Neuronal stem cell (in vitro differentiated cells): ENCODE measurements around the gene CCDC183.
"Not testable (repeated sequence)": the region's sequence is repeated elsewhere in the genome, so short reads cannot be mapped to it uniquely, and the experiment has no call there.

Experiments used
- DNase-seq: peaks from one replicate; pipeline ENCODE4 v3.0.0-alpha.2; 2013; ENCODE audit warnings: low spot score
- H2AFZ ChIP-seq: one replicate; pipeline ENCODE4 v1.6.1; 2013; ENCODE audit warnings: mild to moderate bottlenecking, low read length, inconsistent platforms
- H2AK5ac ChIP-seq: 2 replicates; pipeline ENCODE4 v1.6.1; 2013; ENCODE audit warnings: low read depth, mild to moderate bottlenecking, inconsistent platforms, low read length, moderate library complexity, mixed read lengths
- H2BK120ac ChIP-seq: 2 replicates; pipeline ENCODE4 v1.6.1; 2013; ENCODE audit warnings: low read depth, mild to moderate bottlenecking, inconsistent platforms, low read length, moderate library complexity, mixed read lengths
- H2BK12ac ChIP-seq: one replicate; pipeline ENCODE4 v1.6.1; 2013; ENCODE audit warnings: low read length, inconsistent platforms
- H2BK15ac ChIP-seq: 2 replicates; pipeline ENCODE4 v1.6.1; 2013; ENCODE audit warnings: mild to moderate bottlenecking, low read length, inconsistent platforms, mixed read lengths
- H2BK5ac ChIP-seq: one replicate; pipeline ENCODE4 v1.6.1; 2013; ENCODE audit warnings: inconsistent platforms, mild to moderate bottlenecking, low read length, moderate library complexity
- H3K14ac ChIP-seq: one replicate; pipeline ENCODE4 v1.6.1; 2013; ENCODE audit warnings: low read length, inconsistent platforms
- H3K18ac ChIP-seq: 2 replicates; pipeline ENCODE4 v1.6.1; 2013; ENCODE audit warnings: low read length, inconsistent platforms
- H3K23ac ChIP-seq: 2 replicates; pipeline ENCODE4 v1.6.1; 2013; ENCODE audit warnings: low read depth, mild to moderate bottlenecking, mixed read lengths, low read length, inconsistent platforms; ENCODE audit not compliant: poor library complexity
- H3K27ac ChIP-seq: replicated peaks from 3 replicates; pipeline ENCODE4 v1.5.1; 2013; ENCODE audit warnings: low read length, inconsistent platforms
- H3K27me3 ChIP-seq, 3 experiments: 2 replicates each; pipeline ENCODE4 v1.6.1; 2013; ENCODE audit warnings: low read length in 3 of 3, mild to moderate bottlenecking in 2 of 3, inconsistent platforms in 1 of 3, low read depth in 1 of 3, mixed read lengths in 1 of 3, moderate library complexity in 1 of 3; ENCODE audit not compliant: control insufficient read depth in 3 of 3, insufficient read depth in 3 of 3
- H3K36me3 ChIP-seq, 2 donors: replicated peaks in 1 of 2; 2 replicates each; pipeline ENCODE4 v1.6.1; 2013; ENCODE audit warnings: low read length in 2 of 2; ENCODE audit not compliant: control insufficient read depth in 2 of 2, insufficient read depth in 2 of 2
- H3K4ac ChIP-seq: 2 replicates; pipeline ENCODE4 v1.6.1; 2013; ENCODE audit warnings: inconsistent platforms, mild to moderate bottlenecking, low read length, moderate library complexity
- H3K4me1 ChIP-seq, 2 donors: 1 replicate in 1 of 2; 2 replicates in 1 of 2; pipeline ENCODE4 v1.6.1; 2013; ENCODE audit warnings: low read length in 2 of 2, low read depth in 1 of 2; ENCODE audit not compliant: control insufficient read depth in 2 of 2, insufficient read depth in 1 of 2
- H3K4me2 ChIP-seq: one replicate; pipeline ENCODE4 v1.6.1; 2013; ENCODE audit warnings: mild to moderate bottlenecking, low read length, inconsistent platforms; ENCODE audit not compliant: insufficient read depth, poor library complexity, severe bottlenecking
- H3K4me3 ChIP-seq, 2 donors: 2 replicates each; pipeline ENCODE4 v1.5.1; 2013; ENCODE audit warnings: low read length in 2 of 2, mild to moderate bottlenecking in 2 of 2, inconsistent platforms in 1 of 2, moderate library complexity in 1 of 2
- H3K79me1 ChIP-seq: one replicate; pipeline ENCODE4 v1.6.1; 2013; ENCODE audit warnings: low read depth, mild to moderate bottlenecking, inconsistent platforms, low read length, moderate library complexity
- H3K9ac ChIP-seq: one replicate; pipeline ENCODE4 v1.6.1; 2013; ENCODE audit warnings: mild to moderate bottlenecking, low read depth, low read length, inconsistent platforms; ENCODE audit not compliant: poor library complexity
- H3K9me3 ChIP-seq, 2 donors: replicated peaks in 1 of 2; 2 replicates each; pipeline versions ENCODE3 to v1.6.1; 2013; ENCODE audit warnings: low read length in 2 of 2, mild to moderate bottlenecking in 2 of 2, inconsistent platforms in 1 of 2, low read depth in 1 of 2, mixed read lengths in 1 of 2, moderate library complexity in 1 of 2; ENCODE audit not compliant: control insufficient read depth in 2 of 2, insufficient read depth in 1 of 2
- H4K8ac ChIP-seq: one replicate; pipeline ENCODE4 v1.6.1; 2013; ENCODE audit warnings: low read depth, mild to moderate bottlenecking, inconsistent platforms, low read length, moderate library complexity
- H4K91ac ChIP-seq: one replicate; pipeline ENCODE4 v1.6.1; 2013; ENCODE audit warnings: low read length, low read depth, mild to moderate bottlenecking, inconsistent platforms; ENCODE audit not compliant: poor library complexity
- WGBS, 2 donors: extraction: QIAGEN DNeasy Blood & Tissue Kit; methylation state at CpG; one replicate each; pipeline ENCODE4 v1.1.7; 2013; ENCODE audit warnings: missing lambda C conversion rate in 2 of 2, mixed read lengths in 1 of 2; ENCODE audit not compliant: insufficient read length in 2 of 2, insufficient replicate concordance in 1 of 2; ENCODE audit errors: extremely low coverage in 2 of 2; 5-methylcytosine and 5-hydroxymethylcytosine counted together

The CCDC183 gene

DNA sequence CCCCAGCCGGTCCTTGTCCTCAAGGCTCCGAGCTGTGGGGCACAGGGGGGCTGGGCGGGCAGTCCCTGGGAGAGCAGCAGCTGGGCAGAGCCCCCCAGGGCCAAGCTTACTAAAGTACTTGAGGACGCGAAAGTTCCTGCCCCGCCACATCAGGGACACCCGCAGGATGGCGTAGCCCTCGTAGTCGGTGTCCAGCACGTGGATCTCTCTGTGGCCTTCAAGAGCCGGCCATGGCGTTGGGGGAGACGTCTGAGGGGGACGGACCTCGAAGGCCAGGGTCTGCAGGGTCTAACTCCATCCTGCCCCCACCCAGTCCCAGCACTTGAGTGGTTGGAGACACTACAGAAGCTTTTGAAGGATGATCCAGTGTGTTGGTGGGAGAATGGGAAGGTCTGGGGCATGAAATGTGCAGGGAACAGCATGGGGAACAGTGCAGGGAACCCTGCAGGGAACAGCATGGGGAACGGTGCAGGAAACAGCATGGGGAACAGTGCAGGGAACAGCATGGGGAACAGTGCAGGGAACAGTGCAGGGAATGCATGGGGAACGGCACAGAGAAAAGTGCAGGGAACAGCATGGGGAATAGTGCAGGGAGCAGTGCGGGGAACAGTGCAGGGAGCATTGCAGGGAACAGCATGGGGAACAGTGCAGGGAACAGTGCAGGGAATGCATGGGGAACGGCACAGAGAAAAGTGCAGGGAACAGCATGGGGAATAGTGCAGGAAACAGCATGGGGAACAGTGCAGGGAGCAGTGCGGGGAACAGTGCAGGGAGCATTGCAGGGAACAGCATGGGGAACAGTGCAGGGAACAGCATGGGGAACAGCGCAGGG, 40.6 kb upstream of the CCDC183 start:
- H2BK120ac ChIP-seq, H3K36me3 ChIP-seq, H3K9me3 ChIP-seq, DNase-seq, H3K27me3 ChIP-seq, H3K79me1 ChIP-seq, H4K8ac ChIP-seq, H3K14ac ChIP-seq, H3K4me1 ChIP-seq, H3K9ac ChIP-seq, H3K23ac ChIP-seq, H4K91ac ChIP-seq, H3K27ac ChIP-seq, H3K4me2 ChIP-seq, H3K4me3 ChIP-seq, H3K4ac ChIP-seq: not testable (repeated sequence)
- Histone ChIP-seq H2AFZ (peak overlapping the region; percentile 66), H2BK12ac (peak overlapping the region; percentile 7), H2BK15ac (peak overlapping the region; percentile 67), H3K18ac (peak overlapping the region; percentile 60), H2AK5ac (peak overlapping the region; percentile 93), H2BK5ac (peak overlapping the region; percentile 32)
- no CpG with 5 or more reads among the region's 22 CpGs for WGBS, 2 donors

DNA sequence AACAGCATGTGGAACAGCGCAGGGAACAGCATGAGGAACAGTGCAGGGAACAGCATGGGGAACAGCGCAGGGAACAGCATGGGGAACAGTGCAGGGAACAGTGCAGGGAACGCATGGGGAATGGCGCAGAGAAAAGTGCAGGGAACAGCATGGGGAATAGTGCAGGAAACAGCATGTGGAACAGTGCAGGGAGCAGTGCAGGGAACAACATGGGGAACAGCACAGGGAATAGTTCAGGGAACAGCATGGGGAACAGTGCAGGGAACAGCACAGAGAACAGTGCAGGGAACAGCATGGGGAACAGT, 40.1 kb upstream of the CCDC183 start:
- Histone ChIP-seq H3K14ac (no peak overlapping the region), H3K4me2 (no peak overlapping the region), H3K23ac (no peak overlapping the region), H3K9ac (no peak overlapping the region), H3K4me1 (peaks cover 1 to 8% of the 10 kb centered on the region in 2 donors), H3K4me3 (no peak overlapping the region), H3K9me3 (peaks cover 0 to 5% of the 10 kb centered on the region in 2 donors), H2BK12ac (no peak overlapping the region), H2BK5ac (no peak overlapping the region), H2BK120ac (no peak overlapping the region), H3K4ac (no peak overlapping the region), H3K27me3 (peaks cover 0 to 2% (median 0%) of the 10 kb centered on the region in 3 experiments), H3K27ac (no peak overlapping the region), H3K18ac (no peak overlapping the region), H4K8ac (no peak overlapping the region), H4K91ac (no peak overlapping the region), H3K79me1 (no peaks in the 10 kb centered on the region), H2AFZ (no peak overlapping the region), H2BK15ac (no peak overlapping the region), H2AK5ac (peak overlapping the region; percentile 8), H3K36me3 (no peaks in the 10 kb centered on the region)
- WGBS, 2 donors = no CpG with 5 or more reads among the region's 4 CpGs
- DNase-seq = no peak

DNA sequence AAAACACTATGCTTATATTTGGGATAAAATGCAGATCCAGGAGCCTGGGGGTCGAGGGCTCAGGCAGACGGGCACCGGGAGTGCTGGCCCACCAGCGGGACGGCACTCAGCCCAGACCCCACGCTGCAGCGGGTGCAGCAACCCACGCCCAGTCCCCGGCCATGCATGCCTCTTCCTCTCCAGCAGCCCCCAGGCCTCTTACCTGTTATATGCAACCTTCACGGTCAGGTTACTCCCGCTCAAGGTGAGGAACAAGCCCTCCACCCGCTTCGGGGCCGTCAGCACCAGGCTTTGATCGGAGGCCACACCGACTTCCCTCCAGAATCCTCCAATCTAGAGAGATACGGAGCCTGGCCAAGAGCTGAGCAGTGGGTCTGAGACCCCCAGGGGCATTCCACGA, 39.3 kb upstream of the CCDC183 start:
- H4K8ac ChIP-seq = peak overlapping the region; percentile 32
- H3K4me1 ChIP-seq = peaks cover 1 to 8% of the 10 kb centered on the region in 2 donors
- H3K4me3 ChIP-seq = no peak overlapping the region
- peaks cover 0 to 2% of the 10 kb centered on the region in 2 donors for H3K9me3 ChIP-seq
- WGBS, 2 donors = no CpG with 5 or more reads among the region's 18 CpGs
- peak overlapping the region; percentile 61 for H3K23ac ChIP-seq
- H2AK5ac ChIP-seq = peak overlapping the region; percentile 96
- no peak overlapping the region for H2BK120ac ChIP-seq
- no peaks in the 10 kb centered on the region for H3K36me3 ChIP-seq
- peak overlapping the region; percentile 77 for H2BK15ac ChIP-seq
- no peak overlapping the region for H3K14ac ChIP-seq
- no peak overlapping the region for H3K4ac ChIP-seq
- H3K9ac ChIP-seq = peak overlapping the region; percentile 56
- no peak overlapping the region for H2AFZ ChIP-seq
- H3K27ac ChIP-seq = no peak overlapping the region
- no peak overlapping the region for H3K4me2 ChIP-seq
- H2BK5ac ChIP-seq = no peak overlapping the region
- H3K27me3 ChIP-seq = peaks cover 0 to 2% (median 0%) of the 10 kb centered on the region in 3 experiments
- H3K79me1 ChIP-seq = no peaks in the 10 kb centered on the region
- H3K18ac ChIP-seq = peak overlapping the region; percentile 35
- H2BK12ac ChIP-seq = no peak overlapping the region
- no peak for DNase-seq
- H4K91ac ChIP-seq = no peak overlapping the region

DNA sequence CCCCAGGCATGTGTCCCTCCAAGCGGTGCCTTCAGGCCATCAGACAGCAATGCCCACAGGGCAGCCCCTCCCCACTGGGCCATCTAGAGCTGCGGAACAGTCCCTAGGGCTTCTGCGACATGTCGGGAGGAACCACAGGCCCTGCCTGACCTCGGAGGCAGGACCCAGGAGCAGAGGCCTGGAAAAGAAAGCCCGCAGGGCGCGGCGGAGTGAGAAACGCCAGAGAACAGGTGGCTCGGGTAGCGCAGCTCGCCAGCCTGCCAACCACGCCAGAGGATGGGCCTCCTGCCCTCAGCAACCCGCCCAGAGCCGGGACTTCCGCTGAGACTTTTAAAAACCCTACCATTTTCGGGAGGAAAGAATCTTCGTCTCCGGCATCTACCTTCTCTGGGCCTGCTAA, 38.8 kb upstream of the CCDC183 start:
- Histone ChIP-seq H3K27me3 (peaks cover 0 to 2% (median 0%) of the 10 kb centered on the region in 3 experiments), H2AFZ (no peak overlapping the region), H2BK12ac (no peak overlapping the region), H3K14ac (no peak overlapping the region), H2BK120ac (no peak overlapping the region), H3K79me1 (no peaks in the 10 kb centered on the region), H3K9ac (no peak overlapping the region), H3K9me3 (peaks cover 0 to 2% of the 10 kb centered on the region in 2 donors), H4K91ac (no peak overlapping the region), H3K27ac (no peak overlapping the region), H3K4me2 (no peak overlapping the region), H2BK15ac (peak overlapping the region; percentile 77), H3K4me3 (no peak overlapping the region), H2AK5ac (peak overlapping the region; percentile 96), H3K18ac (no peak overlapping the region), H3K23ac (peak overlapping the region; percentile 61), H2BK5ac (no peak overlapping the region), H3K4ac (no peak overlapping the region), H4K8ac (no peak overlapping the region), H3K36me3 (no peaks in the 10 kb centered on the region), H3K4me1 (peaks cover 4 to 8% of the 10 kb centered on the region in 2 donors)
- no peak for DNase-seq
- no CpG with 5 or more reads among the region's 20 CpGs for WGBS, 2 donors
